Measurements from ENCODE around the gene TNFRSF9.
"Not testable (repeated sequence)": the region's sequence is repeated elsewhere in the genome, so short reads cannot be mapped to it uniquely, and the experiment has no call there.

Gene TNFRSF9

DNA sequence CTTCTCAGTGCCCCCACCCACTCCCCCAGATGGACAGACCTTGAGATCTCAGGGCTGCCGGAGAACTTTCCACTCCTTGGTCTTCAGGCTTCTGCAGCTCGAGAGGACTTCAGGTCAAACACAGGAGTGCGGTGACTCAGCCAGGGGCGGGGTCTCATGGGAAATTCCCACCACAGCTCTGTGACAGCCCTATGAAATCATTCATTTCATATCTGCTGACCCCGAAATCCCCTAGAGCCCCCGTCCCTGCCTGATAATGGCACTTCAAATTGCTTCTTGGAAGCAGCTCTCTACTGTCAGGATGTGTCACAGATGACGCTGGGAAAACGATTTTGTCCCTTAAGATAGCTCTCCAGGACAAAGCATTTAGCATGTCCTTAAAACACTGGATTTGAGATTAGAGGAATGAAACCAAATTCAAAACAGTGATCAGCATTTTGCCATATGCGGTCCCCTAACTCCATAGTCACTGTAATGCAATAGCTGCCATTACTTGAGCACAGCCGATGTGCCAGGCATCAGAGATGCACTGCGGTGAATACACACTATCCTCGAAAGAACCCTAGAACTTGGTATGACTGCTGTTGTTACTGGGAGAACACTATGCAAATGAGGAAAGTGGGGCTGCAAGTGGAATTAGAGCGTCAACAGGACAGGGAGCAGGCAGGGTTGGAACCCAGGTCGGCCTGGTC lies at the start of gene TNFRSF9:
Gene TNFRSF9, minus strand, starts transcription at position 95 of the 692 bp plus-strand sequence. CDS start 845 bp downstream, outside the sequence.
- DNase-seq, result no peak

DNA sequence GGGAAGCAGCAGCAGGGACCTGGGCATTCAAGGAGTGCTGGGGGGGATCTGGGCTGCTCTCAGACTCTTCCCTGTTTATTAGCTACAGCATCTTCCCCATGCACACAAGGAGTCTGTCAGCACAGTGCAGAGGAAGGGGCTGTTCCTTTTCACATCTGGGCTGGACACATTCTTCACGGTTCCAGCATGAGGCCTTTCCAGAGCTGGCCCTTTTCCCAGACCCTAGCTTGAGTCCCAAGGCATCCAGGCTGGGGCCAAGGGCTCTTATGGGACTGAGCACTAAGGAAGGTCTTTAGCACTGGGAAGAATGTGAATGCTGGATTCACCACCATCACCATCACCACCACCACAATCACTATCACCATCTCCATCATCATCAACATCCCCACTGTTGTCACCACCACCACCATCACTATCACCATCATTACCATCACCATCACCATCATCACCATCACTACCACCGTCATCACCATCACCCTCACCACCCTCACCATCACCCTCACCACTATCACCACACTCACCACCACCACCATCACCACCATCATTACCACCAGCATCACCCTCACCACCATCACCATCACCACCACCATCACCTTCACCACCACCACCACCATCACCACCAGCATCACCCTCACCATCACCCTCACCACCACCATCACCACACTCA lies 49.3 kb upstream of the TNFRSF9 start:
- DNase-seq, result no peak

DNA sequence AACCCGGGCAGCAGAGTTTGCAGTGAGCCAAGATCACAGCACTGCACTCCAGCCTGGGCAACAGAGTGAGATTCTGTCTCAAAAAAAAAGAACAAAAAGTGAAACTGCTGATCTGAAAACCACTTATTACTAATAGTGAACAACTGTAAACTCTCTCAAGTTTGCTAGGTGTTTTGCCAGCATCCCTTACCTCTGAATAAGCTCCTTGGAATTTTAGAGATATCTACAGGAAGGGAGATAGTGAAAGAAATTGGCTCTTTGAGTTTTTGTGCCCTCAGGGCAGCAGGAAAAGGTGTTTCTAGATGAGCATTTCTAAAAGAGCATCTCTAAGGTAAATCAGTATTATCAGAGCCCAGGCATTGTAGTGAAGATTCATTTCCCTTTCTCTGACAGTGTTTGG lies 47.9 kb upstream of the TNFRSF9 start:
- no peak for DNase-seq

DNA sequence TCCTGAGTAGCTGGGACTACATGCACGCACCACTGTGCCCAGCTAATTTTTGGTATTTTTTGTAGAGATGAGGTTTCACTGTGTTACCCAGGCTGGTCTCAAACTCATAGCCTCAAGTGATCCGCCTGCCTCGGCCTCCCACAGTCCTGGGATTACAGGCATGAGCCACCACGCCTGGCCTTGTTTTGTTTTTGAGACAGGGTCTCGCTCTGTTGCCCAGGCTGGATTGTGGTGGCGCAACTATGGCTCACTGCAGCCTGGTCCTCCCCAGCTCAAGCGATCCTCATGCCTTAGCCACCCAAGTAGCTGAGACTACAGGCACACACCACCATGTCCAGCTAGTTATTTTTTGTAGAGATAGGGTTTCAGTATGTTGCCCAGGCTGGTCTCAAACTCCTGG lies 46.9 kb upstream of the TNFRSF9 start:
- no peak for DNase-seq

DNA sequence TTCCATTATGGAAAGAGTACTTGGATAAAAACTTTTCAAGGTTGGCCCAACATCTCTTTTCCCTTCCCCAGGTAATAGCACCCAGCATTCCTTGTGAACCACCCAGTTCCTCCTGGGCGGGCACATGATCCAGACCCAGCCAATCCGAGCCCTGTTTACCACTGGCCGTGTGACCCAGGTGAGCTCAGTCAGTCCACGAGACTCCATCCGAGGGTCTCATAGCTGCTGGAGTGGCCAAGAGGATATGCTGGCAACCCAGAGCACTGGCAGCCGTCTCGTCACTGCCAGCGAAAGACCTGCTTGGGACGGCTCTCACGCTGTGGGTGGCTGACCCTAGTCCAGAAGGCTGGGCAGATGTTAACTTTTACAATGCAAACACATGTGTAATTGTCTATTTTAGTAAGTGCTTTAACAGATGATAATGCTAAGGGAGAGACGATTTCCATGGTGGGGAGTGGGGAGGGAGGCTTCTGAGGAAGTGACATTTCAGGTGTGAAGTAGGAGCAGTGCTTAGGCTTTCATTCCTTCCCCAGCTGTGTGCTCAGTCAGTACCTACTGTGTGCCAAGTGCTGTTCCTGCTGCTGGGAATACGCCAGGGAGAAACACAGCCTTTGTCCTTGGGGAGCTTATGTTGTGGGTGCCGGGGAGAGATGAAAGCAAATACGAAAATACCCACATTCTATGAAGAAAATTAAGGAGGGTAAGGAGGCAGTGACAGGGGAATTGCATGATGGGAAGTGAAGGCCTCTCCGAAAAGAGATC lies 45.4 kb upstream of the TNFRSF9 start:
- DNase-seq, result no peak

DNA sequence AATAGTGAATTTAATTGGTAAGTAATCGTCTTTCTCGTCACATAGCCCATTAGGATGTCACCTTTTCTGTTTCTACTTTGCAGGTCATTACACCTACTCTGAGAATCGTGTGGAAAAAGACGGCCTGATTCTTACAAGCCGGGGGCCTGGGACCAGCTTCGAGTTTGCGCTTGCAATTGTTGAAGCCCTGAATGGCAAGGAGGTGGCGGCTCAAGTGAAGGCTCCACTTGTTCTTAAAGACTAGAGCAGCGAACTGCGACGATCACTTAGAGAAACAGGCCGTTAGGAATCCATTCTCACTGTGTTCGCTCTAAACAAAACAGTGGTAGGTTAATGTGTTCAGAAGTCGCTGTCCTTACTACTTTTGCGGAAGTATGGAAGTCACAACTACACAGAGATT lies 44.2 kb upstream of the TNFRSF9 start:
- DNase-seq, result no peak

DNA sequence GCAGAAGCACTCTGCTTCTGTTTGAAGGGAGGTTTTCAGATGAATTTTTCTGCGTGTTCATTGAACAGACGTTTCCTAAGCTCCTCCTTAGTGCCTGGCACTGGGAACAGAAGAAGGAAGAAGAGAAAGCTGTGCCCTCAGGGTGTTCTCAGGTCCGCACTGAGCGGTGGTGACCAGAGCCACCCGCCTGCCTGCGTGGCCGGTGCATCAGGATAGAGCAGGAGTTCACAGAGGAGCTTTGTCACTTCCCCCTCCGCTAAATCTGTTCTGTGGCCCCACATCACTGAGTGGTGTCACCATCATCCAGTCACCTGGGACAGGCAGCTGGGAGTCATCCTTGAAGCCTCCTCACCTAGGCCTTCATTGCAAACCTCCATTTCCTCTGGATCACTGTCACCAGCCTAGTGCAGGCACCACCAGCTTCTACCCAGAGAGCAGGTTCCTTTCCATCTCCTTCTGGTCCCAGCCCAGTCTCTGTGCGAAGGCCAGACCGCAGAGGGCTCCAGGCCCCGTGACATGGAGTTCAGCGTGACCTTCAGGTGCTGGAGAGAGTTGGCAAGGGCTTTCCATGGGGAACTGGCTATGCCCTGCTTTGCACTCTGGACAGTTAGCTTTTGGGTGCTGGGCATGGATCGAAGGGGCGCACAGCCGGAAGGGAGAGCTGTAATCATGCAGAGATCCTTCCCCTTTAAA lies 42.6 kb upstream of the TNFRSF9 start:
- no peak for DNase-seq

DNA sequence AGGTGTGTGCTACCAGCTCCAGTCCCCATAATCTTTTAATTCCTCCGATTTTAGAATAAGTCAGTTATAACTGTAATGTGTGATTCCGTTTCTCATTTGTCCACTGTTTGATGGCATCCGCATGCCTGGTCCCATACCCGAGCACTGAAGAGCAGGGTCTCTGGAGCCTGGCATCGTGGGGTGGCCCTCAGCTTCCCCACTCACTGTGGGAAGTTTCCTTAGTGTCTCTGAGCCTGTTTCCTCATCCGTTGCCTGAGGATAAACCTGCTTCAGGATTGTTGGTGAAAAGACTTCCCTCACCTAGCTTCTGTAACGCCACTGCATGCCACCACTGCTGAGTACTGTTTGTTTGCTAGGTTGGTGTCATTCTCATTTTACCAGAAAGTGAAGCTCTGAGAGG lies 40.3 kb upstream of the TNFRSF9 start:
- no peak for DNase-seq

DNA sequence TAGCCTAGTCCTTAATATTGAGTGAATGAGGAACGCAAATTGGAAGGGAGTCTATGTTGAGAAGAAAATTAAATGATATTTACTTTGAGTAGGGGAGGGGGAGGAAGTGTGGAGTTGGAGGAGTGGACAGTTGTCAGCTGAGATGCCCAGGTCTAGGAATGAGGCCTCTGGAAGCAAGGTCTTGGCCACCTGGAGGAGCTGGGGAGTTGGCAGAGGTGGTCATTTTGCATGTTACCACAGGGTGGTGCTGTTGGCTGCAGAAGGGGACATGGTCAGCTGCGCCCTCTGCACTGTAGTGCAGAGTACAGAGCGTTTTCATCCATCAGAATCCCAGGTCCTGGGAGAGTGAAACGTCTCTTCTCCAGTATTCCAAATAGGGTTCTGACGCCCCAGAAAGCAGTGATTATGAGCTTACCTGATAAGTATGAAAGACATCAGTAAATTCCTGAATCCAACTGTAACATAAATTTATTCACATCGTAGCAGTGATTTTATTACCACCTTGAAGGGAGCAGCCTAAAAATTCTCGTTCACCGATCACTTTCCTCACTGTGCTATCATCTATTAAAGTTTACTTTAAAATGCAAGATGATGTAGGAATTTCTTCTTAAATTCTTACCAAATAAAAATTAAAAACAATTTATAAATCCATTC lies 34.7 kb upstream of the TNFRSF9 start:
- peak; percentile 66 for DNase-seq

DNA sequence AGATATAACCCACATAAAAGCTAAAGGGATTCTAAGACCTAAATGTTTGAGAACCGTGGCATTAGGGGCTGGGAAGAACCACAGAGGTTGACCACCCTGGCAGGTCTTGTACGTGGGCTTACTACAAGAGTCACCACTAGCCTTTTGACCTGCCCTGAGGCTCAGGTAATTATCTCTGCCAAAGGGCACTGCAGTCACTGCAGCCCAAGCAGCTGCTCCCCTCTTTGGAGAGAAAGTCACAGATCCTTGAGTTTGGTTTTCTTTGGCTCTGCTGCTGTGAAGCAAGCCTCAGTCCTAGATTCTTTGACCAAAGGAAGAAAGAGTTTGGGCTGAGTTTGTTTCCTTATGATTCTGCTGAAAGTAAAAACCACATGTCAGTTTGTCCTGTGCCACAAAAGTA lies 32.4 kb upstream of the TNFRSF9 start:
- no peak for DNase-seq

DNA sequence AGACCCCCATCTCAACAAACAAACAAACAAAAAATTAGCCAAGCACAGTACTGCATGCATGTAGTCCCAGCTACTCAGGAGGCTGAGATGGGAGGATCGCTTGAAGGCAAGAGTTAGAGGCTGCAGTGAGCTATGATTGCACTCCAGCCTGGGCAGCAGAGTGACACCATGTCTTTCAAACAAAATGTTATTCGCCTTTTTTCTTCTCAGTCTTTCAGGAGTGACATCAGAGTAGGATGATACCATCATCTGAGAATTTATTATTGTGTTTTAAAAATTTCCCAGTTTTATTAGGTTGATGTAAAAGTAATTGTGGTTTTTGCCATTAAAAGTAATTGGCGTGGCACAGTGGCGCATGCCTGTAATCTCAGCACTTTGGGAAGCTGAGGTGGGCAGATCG lies 31.6 kb upstream of the TNFRSF9 start:
- DNase-seq, result no peak

DNA sequence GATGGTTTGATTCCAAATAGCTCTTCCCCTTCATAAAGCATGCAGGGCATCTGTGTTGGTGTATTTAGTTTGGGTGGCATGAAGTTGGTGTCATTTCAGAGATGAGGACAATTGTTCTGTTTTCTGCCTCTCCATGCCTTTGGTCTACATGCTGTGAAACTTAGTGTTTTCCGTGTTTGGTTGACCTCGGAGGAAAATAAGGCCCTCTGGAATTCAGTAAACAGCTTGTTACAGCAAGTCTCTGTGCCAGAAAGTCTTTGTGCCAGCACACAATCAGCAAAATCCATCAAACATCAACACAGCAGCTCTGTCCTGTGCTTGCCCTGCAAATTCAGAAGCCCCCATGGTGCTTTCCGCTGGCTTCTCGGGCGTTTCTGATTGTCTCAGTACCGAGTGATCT lies 30.4 kb upstream of the TNFRSF9 start:
- DNase-seq, result no peak

DNA sequence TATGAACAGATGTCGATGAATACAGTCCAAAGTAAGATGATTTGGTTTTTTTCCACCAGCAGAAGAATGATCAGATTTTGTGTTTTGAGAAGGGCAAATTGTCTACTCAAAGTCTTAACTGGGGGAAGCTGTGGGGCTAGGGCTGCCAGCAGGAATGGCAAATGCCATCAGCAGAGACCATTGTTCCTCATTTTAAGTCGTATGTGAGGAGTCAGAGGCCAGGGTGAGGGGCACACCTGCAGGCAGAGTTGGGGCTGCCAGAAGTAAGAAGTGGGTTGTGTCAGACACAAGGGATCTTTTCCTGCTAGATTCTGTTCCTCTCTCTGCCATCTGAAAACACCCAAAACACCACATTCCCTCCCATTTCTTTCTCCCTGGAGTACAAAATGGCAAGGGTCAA lies 29.6 kb upstream of the TNFRSF9 start:
- no peak for DNase-seq

DNA sequence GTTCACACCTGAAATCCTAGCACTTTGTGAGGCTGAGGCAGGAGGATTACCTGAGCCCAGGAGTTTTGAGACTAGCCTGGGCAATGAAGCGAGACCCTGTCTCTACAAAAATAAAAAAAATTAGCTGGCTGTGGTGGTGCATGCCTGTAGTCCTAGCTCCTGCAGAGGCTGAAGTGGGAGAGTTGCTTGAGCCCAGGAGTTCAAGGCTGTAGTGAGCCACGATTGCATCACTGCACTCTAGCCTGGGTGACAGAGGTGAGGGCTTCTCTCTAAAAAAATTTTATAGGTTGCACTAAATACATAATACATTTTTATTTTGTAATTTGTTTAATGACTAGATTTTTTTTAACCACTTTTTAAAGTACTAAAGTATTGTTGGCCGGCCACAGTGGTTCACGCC lies 27.0 kb upstream of the TNFRSF9 start:
- no peak for DNase-seq

DNA sequence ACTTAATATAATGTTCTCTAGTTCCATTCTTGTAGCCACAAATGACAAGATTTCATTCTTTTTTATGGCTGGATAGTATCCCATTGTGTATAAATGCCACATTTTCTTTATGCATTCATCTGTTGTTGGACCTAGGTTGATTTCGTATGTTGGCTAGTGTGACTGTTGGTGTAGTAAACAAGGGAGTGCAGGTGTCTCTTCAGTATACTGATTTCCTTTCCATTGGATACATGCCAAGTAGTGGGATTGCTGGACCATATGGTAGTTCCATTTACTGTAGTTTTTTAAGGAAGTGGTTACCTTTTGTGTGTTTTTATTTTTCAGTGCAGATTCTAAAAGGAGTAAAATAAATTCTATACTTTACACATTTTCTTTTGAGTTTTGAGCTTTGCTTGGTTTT lies 26.6 kb upstream of the TNFRSF9 start:
- DNase-seq, result peak; percentile 43

DNA sequence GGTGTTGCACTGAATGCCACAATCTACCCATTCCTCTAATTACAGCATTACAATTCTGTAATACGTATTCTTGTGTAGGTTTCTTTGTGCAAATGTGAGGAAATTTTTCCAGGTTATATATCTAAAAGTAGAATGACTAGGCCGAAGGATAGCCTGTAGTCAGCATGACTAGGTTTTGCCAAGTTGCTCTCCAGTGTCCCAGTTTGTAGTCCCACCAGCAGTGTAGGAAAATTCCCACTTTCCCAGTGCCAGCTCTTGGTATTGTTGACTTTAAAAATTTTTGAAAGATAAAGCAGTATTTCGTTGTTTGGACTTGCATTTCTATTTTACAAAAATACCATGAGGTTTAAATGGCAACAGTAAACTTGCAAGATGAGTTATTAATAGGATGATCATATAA lies 23.8 kb upstream of the TNFRSF9 start:
- DNase-seq, result no peak

DNA sequence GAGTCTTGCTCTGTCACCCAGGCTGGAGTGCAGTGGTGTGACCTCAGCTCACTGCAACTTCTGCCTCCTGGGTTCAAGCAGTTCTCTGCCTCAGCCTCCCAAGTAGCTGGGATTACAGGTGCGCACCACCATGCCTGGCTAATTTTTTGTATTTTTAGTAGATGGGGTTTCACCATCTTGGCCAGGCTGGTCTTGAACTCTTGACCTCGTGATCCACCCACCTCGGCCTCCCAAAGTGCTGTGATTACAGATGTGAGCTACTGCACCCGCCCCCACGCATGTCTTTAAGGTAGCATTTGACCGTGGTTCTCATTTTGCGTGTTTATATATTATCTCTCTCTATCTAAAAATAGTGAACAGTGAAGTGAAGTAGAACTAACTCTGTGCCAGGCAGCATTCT lies 23.2 kb upstream of the TNFRSF9 start:
- not testable (repeated sequence) for DNase-seq

DNA sequence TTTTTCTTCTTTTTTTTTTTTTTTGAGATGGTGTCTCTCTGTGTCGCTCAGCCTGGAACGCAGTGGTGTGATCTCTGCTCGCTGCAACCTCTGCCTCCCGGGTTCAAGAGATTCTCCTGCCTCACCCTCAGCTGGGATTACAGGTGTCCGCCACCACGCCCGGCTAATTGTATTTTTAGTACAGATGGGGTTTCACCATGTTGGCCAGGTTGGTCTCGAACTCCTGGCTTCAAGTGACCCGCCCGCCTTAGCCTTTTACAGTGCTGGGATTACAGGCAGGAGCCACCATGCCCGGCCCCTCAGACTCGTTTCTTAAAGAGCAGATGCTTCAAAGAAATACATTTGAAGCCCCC lies 22.7 kb upstream of the TNFRSF9 start:
- DNase-seq, result not testable (repeated sequence)

DNA sequence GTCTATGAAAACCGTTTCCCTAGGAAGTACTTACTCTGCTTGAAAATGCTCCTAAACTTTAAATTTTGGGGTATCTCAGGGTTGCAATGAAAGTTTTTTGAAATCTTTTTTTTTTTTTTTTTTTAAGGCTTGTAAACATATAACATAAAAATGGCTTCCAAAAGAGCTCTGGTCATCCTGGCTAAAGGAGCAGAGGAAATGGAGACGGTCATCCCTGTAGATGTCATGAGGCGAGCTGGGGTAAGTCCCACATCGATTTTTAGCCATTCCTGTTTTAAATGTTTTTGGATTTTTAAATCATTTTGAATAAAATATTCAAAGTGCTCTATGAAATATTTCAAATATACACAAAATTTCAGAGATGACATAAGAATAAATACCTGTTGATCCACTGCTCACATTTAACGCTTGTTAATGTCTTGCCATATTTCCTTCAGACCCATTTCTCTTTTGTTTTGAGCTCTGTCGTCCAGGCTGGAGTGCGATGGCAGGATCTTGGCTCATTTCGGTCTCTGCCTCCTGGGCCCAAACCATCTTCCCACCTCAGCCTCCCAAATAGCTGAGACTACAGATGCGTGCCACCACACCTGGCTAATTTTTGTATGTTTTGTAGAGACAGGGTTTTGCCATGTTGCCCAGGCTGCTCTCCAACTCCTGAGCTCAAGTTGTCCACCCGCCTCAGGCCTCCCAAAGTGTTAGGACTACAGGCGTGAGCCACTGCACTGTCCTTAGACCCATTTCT lies 22.2 kb upstream of the TNFRSF9 start:
- no peak for DNase-seq

DNA sequence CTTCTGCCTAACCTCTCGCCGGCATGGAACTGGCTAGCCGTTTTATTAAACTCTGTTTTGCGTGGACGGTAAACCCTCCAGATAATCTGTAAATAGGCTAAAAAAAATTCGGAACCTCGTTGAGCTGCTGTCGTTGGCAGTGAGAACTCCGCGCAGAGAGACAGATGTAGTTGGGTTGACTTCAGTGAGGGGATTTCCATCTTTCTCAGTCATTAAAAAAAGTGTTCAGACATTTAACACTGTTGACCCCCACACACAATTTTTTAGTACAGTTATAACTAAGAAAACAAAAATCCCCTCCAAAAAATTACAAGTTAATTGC lies 21.3 kb upstream of the TNFRSF9 start:
- DNase-seq, result no peak

DNA sequence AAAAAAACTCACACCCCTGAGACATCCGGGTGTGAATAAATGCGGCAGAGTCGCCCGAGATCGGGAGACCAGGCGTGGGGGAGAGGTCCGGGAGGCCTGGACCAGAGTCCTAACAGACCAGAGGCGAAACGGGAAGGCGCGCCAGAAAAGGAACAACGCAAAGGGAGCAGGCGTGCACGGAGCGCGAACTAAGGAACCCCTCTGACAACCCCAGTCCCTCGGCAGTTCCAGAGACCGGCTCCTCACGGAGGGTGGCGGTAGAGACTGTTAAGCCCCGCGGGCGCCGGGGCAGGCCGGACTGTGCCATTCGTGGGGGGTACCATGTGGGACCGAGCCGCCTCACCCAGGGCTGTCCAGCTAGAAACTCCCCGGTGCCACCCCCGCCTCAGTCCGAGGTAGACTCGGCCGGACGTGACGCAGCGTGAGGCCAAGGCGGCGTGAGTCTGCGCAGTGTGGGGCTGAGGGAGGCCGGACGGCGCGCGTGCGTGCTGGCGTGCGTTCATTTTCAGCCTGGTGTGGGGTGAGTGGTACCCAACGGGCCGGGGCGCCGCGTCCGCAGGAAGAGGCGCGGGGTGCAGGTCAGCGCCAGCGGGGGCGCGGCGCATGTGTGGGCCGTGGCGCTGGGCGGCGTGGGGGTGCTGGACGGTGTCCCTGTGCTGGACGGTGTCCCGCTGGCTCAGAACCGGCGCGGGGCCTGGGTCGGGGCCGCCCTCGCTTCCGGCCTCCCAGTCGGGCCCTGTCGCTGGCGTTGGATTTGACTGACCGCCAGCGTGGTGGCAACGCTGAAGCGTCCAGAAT lies 20.8 kb upstream of the TNFRSF9 start, which contains the start of gene PARK7:
Gene PARK7, plus strand, starts transcription at position 496 of the 798 bp plus-strand sequence. CDS start 1,075 bp downstream, outside the sequence.
- peak; percentile 100 for DNase-seq

DNA sequence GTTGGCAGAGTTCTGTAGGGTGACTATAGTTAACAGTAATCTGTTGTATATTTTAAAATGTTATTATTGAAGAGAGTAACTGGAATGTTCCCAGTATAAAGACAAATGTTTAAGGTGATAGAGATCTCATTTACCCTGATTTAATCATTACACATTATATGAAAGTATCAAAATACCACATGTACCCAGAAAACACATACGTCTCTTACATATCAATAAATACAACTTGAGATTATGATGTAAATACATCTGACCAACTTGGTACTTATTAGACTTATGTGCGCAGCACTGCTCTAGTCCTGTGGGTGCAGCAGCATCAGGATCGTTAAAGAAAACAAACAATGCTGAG lies 20.2 kb upstream of the TNFRSF9 start:
- DNase-seq, result no peak
